Endothelial cell of umbilical vein (primary cell): ENCODE measurements around the gene ZNF580. TPM values are rescaled to one million over a fixed set of nuclear protein-coding genes. Genes with fewer than 3 reads are reported as not detected.

Source experiments
- BruUV-seq: library from RNA; stranded (reverse); fragments of 400-500 nt; replicated peaks from 2 replicates; lab custom pipeline; 2021; lab: Mats Ljungman, UMichigan
- CTCF ChIA-PET: fragments of 300-600, 350-600 bp; sonication (Branson Sonifier 250); formaldehyde crosslinking; loops from one replicate; lab custom pipeline; 2021; ENCODE audit warnings: antibody characterized with exemption, inconsistent platforms; lab: Charles Lee
- POLR2A ChIA-PET: fragments of 300-600, 350-600 bp; sonication (Branson Sonifier 250); formaldehyde crosslinking; loops from one replicate; lab custom pipeline; 2021; ENCODE audit warnings: antibody characterized with exemption, inconsistent platforms; lab: Charles Lee
- DNase-seq: peaks from one replicate; pipeline ENCODE4 v3.0.0-alpha.2; 2011; ENCODE audit warnings: low read depth, low spot score
- FAIRE-seq: peaks from 2 replicates; lab custom pipeline; 2011; peaks lifted over from hg19 to GRCh38; lab: Jason Lieb, UNC
- H2AFZ ChIP-seq: 2 replicates; pipeline ENCODE4 v1.6.0; 2012; ENCODE audit warnings: low read depth, low read length, control low read depth, inconsistent platforms
- H3K27ac ChIP-seq: 2 replicates; pipeline ENCODE4 v1.5.1; 2011; ENCODE audit warnings: low read depth, mild to moderate bottlenecking, control low read depth, low read length, moderate library complexity; ENCODE audit not compliant: insufficient read depth
- H3K27me3 ChIP-seq, 2 experiments: 2 replicates each; pipeline versions ENCODE4 v1.6.0 to v1.6.1; 2011; ENCODE audit warnings: low read length in 2 of 2, mixed read lengths in 1 of 2; ENCODE audit not compliant: control insufficient read depth in 2 of 2, insufficient read depth in 2 of 2
- H3K36me3 ChIP-seq, 2 experiments: 2 replicates in 1 of 2; 3 replicates in 1 of 2; pipeline ENCODE4 v1.5.1; 2011; ENCODE audit warnings: low read length in 2 of 2, mild to moderate bottlenecking in 1 of 2, moderate library complexity in 1 of 2; ENCODE audit not compliant: control insufficient read depth in 2 of 2, insufficient read depth in 2 of 2; ENCODE audit errors: extremely low read depth in 1 of 2
- H3K4me1 ChIP-seq: 3 replicates; pipeline ENCODE4 v1.5.1; 2011; ENCODE audit warnings: mild to moderate bottlenecking, low read length; ENCODE audit not compliant: control insufficient read depth, insufficient read depth; ENCODE audit errors: extremely low read depth
- H3K4me2 ChIP-seq: 2 replicates; pipeline ENCODE4 v1.6.1; 2011; ENCODE audit warnings: low read length, control low read depth, mixed read lengths; ENCODE audit not compliant: insufficient read depth
- H3K4me3 ChIP-seq, 3 experiments: fragments of 200-600 bp in 1 of 3; sonication (generic), shearing (Covaris generic) in 1 of 3; replicated peaks in 1 of 3; 2 replicates each; pipeline ENCODE4 v1.5.1; 2011 to 2016; ENCODE audit warnings: control low read depth in 3 of 3, low read length in 3 of 3, mild to moderate bottlenecking in 2 of 3, inconsistent platforms in 1 of 3, low read depth in 1 of 3, moderate library complexity in 1 of 3; ENCODE audit not compliant: insufficient read depth in 1 of 3
- H3K79me2 ChIP-seq: 2 replicates; pipeline ENCODE4 v1.6.0; 2012; ENCODE audit warnings: low read length, inconsistent platforms; ENCODE audit not compliant: control insufficient read depth, insufficient read depth
- H3K9ac ChIP-seq: replicated peaks from 2 replicates; pipeline ENCODE3; 2011; ENCODE audit warnings: low read length, control low read depth; ENCODE audit not compliant: insufficient read depth; ENCODE audit errors: extremely low read depth
- H3K9me1 ChIP-seq: replicated peaks from 3 replicates; pipeline ENCODE4 v1.6.0; 2011; ENCODE audit warnings: mild to moderate bottlenecking, low read length; ENCODE audit not compliant: control insufficient read depth, insufficient read depth; ENCODE audit errors: extremely low read depth
- H3K9me3 ChIP-seq: replicated peaks from 2 replicates; pipeline ENCODE4 v1.5.1; 2012; ENCODE audit warnings: low read length, inconsistent platforms; ENCODE audit not compliant: control insufficient read depth, insufficient read depth
- H4K20me1 ChIP-seq: replicated peaks from 2 replicates; pipeline ENCODE3; 2011; ENCODE audit warnings: mild to moderate bottlenecking, low read length; ENCODE audit not compliant: control insufficient read depth, insufficient read depth; ENCODE audit errors: extremely low read depth
- MAX ChIP-seq: IDR thresholded peaks from 2 replicates; pipeline ENCODE4 v1.6.1; 2011; ENCODE audit not compliant: insufficient read depth, insufficient read length
- dilution Hi-C: fragments of 300-500 bp; cut with MboI; formaldehyde crosslinking; loops from one replicate; pipeline ENCODE4 v1.15.0; 2019; ENCODE audit warnings: low sequenced_read_pairs; ENCODE audit not compliant: extremely low pct_ligation_motif_present
- intact Hi-C: fragments of 100-400 bp; cut with micrococcal nuclease; formaldehyde crosslinking; loops from one replicate; pipeline ENCODE4 v1.10.0; 2022
- polyA plus RNA-seq, 4 experiments: library from polyadenylated mRNA; depleted of rRNA in 3 of 4; stranded (reverse) in 3 of 4; unstranded in 1 of 4; fragments of >200 nt; gene quantifications; 2 replicates each; pipeline versions ENCODE4 v1.2.1 to v1.2.3, GENCODE V29; 2011 to 2012; ENCODE audit warnings: missing spikeins in 1 of 4
- total RNA-seq: library from RNA; stranded (reverse); gene quantifications from 2 replicates; pipeline ENCODE4 v1.2.3, GENCODE V29; 2021
- TF ChIP-seq, protein P1 (sequence below), 2 donors: IDR thresholded peaks; 1 replicate in 1 of 2; 2 replicates in 1 of 2; pipeline ENCODE4 v1.5.1; 2011; ENCODE audit warnings: low read length in 2 of 2, mild to moderate bottlenecking in 2 of 2, moderate library complexity in 2 of 2, control low read depth in 1 of 2, inconsistent platforms in 1 of 2, low read depth in 1 of 2; ENCODE audit not compliant: insufficient read depth in 1 of 2; ENCODE audit errors: extremely low read depth in 1 of 2

The ZNF580 gene
- total and polyA plus RNA-seq, 2 donors (not counting 3 experiments of a cell fraction or from before 2014, with no cell fraction given) = 13.7 to 41.1 TPM

- Histone ChIP-seq H3K4me2 (no peak overlapping the region), H3K27ac (no peak overlapping the region), H3K27me3 (no peaks in the 10 kb centered on the region), H3K36me3 (peaks cover 17 to 57% of the 10 kb centered on the region in 2 experiments), H3K9me3 (no peaks in the 10 kb centered on the region), H3K4me3 (no peak overlapping the region), H2AFZ (no peak overlapping the region), H4K20me1 (peaks cover 5% of the 10 kb centered on the region), H3K79me2 (peaks cover 87% of the 10 kb centered on the region), H3K9ac (no peak overlapping the region), H3K4me1 (peaks cover 4% of the 10 kb centered on the region), H3K9me1 (no peaks in the 10 kb centered on the region)
- FAIRE-seq (no peak), DNase-seq (no peak)
- ChIA-PET CTCF (interaction anchor here (3.8 kb wide), 1 partner anchor 36 kb away, joined by 52 read pairs; no protein-coding TSS in a partner anchor), POLR2A (no interaction called here)
- intact Hi-C loops (no loop called here), dilution Hi-C loops (no loop called here)
- no peak for TF ChIP-seq MAX
- TF ChIP-seq, protein P1, sequence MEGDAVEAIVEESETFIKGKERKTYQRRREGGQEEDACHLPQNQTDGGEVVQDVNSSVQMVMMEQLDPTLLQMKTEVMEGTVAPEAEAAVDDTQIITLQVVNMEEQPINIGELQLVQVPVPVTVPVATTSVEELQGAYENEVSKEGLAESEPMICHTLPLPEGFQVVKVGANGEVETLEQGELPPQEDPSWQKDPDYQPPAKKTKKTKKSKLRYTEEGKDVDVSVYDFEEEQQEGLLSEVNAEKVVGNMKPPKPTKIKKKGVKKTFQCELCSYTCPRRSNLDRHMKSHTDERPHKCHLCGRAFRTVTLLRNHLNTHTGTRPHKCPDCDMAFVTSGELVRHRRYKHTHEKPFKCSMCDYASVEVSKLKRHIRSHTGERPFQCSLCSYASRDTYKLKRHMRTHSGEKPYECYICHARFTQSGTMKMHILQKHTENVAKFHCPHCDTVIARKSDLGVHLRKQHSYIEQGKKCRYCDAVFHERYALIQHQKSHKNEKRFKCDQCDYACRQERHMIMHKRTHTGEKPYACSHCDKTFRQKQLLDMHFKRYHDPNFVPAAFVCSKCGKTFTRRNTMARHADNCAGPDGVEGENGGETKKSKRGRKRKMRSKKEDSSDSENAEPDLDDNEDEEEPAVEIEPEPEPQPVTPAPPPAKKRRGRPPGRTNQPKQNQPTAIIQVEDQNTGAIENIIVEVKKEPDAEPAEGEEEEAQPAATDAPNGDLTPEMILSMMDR (IDR thresholded peaks at IDR 0.05; ENCODE audit: extremely low read depth in 1 of 2, insufficient read depth in 1 of 2, low read depth in 1 of 2, low read length in 2 of 2) = no peak
- TSS peak; percentile 16 for BruUV-seq
Observed at GRCh38 chr19:55668603-55669348, 28.0 kb downstream of the ZNF580 start.
